Retina (tissue), 1 donor: ENCODE results near the gene STRIT1.
"Not testable (repeated sequence)": the region's sequence is repeated elsewhere in the genome, so short reads cannot be mapped to it uniquely, and the experiment has no call there.

Source experiments
- DNase-seq: peaks from one replicate; pipeline ENCODE4 v3.0.0-alpha.2; 2016

Gene STRIT1

GRCh38 chr3:155270063-155270462, 23.4 kb downstream of the STRIT1 start:
- no peak for DNase-seq

GRCh38 chr3:155262855-155263254, 30.6 kb downstream of the STRIT1 start:
- not testable (repeated sequence) for DNase-seq

- no peak for DNase-seq
Observed at GRCh38 chr3:155262295-155262694, 31.2 kb downstream of the STRIT1 start.

- DNase-seq, result no peak
Observed at GRCh38 chr3:155254445-155254844, 39.0 kb downstream of the STRIT1 start.

- DNase-seq, result no peak
Observed at GRCh38 chr3:155252535-155252934, 40.9 kb downstream of the STRIT1 start.

GRCh38 chr3:155252021-155252420, 41.5 kb downstream of the STRIT1 start:
- DNase-seq, result no peak

GRCh38 chr3:155248531-155249187, 44.8 kb downstream of the STRIT1 start:
- no peak for DNase-seq

- no peak for DNase-seq
Observed at GRCh38 chr3:155244699-155245098, 48.8 kb downstream of the STRIT1 start.

- DNase-seq, result no peak
Observed at GRCh38 chr3:155244216-155244615, 49.3 kb downstream of the STRIT1 start.

GRCh38 chr3:155243512-155243921, 50.0 kb downstream of the STRIT1 start:
- DNase-seq, result no peak

GRCh38 chr3:155242342-155242741, 51.1 kb downstream of the STRIT1 start:
- DNase-seq, result no peak

- no peak for DNase-seq
Observed at GRCh38 chr3:155241579-155241978, 51.9 kb downstream of the STRIT1 start.
